Measurements from ENCODE around the gene KDM4B.

KDM4B gene

DNA sequence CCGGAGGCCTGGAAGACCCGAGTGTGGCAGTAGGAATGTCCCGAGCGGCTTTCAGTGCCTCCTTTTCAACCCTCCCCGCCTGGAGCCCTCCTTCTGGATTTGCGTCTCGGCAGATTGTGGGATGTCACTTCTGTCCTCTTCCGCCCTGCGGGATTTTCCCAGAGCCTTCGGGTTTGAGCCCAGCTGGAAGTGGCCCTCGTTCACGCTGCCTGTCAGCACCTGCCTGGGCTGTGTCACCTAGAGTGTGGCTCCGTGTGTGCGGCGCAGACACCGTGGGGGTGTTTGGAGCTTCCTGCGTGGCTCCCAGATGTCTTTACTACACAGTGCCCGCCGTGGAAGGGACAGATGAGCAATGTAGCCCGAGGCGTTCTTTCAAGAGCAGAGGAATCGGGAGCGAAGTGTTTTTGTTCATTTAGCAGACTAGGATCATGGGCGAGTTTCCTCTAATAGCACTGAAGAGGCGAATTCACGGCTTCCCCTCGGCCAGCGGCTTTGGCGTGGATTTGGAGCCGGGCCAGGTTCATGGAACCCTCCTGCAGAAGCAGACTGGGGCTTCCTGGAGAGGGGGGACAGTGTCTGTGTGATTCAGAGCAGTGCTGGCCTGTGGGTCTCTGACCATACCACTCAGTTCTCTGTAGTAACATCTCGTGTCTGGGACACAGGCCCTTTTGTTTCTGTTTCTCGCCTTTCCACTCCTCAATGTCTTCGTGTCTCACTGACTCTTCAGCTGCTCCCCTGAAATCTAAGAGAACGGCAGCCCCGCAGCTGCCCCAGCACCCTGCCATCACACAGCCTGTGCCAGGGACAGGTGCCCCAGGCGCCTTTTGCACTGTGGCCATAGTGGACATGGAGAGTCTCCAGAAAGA is 68.0 kb downstream of the KDM4B start:
- no peak for FAIRE-seq

DNA sequence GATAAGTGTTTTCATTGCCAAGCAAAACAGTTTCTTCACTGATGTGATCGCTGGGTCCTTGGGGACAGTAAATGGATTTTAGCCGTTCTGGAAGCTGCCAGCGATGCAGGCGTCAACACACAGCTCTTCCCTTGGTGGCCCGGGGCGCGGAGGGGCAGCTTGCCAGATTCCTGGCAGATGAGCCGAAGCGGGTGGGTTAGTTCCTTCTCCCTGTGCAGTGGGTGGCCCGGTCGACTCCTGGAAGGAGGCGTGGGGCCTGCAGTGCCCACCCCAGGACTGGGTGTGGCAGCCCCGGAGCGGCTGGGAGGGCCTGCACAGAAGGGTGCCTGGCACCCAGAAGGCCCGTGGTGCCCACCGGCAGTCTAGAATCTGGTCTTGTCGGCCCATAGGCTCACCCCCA is 69.0 kb downstream of the KDM4B start:
- no peak for FAIRE-seq

DNA sequence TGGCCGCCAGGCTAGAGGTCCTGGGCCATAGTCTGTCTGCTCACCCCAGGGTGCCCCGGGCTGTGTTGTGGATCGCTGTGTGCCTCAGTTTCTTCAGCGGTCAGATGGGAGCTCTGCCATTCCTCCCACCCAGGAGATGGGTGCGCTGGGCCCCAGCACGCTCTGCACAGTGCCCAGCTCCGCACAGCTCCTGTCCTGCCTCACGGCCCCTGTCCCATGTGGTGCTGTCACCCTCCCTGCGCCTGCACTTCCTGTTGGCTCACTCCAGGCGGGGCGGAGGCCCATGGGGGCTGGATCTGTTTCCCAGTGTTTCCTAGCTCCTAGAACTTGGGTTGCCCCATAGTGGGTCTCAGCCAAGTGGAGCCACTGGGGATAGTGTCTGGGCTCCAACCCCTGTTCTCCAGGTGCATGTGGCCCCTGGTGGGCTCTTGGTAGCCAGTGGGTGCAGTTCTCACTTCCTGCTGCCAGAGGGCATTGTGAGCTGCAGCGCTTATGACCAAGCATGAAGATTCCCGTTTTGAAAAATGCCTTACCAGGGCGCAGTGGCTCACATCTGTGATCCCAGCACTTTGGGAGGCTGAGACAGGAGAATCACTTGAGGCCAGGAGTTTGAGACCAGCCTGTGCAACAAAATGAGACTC is 69.8 kb downstream of the KDM4B start:
- FAIRE-seq: no peak

DNA sequence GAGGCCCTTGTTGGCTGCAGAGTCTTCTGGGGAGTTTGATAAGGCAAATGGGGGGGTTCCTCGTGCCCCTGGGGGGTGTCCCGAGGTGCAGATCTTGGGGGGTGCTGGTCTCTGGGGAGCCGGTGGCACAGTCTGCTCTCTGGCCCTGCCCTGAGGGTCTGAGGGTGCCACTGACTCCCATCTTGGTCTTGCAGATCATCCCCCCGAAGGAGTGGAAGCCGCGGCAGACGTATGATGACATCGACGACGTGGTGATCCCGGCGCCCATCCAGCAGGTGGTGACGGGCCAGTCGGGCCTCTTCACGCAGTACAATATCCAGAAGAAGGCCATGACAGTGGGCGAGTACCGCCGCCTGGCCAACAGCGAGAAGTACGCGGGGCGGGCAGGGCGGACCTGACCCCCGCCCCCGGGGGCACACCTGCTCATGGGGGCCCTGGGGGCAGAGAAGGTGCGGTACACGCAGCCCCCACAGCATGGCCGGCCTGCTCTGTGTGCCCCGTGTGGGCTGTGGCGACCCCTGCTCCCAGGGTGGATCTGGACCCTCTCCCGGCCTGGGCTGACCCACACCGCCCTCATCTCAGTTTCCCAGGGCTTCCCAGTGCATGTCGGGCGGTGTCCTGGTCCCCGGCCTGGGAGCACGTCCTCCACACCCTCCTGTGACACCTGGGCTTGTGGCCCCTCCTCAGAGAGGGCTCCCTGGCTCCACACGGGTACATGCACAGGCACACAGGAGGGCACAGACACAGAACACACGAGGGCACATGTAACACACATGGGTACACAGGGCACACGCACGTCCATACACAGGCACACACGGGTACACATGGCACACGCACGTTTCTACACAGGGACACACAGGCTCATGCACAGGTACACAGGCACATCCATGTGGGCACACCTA is 71.0 kb downstream of the KDM4B start:
- no peak for FAIRE-seq

DNA sequence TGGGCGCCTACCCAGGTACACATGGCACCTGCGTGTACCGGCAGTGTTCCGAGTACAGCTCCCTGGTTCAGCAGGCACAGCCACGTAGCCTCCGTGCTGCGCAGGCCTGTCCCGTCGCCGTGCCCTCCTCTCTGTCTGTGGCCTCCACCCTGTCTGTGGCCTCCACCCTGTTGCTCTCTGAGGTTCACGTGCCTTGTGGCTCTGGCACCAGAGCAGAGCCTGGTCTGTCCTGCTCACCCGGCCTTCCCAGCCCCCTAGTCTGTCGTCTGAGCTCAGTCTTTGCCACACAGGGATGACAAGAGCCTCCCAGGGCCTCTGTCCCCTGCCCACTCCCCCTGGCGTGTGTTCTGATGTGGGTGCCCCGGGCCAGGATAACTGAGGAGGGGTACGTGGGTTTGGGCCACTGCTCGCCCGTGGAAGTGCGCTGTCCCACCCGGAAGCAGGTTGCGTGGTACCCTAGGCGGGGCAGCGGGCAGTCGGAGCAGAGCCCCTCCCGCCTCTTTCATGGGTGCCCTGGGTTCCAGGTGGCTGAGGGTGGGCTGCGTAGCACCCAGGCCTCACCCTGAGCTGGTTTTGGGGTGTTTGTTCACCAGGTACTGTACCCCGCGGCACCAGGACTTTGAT is 71.7 kb downstream of the KDM4B start:
- no peak for FAIRE-seq

DNA sequence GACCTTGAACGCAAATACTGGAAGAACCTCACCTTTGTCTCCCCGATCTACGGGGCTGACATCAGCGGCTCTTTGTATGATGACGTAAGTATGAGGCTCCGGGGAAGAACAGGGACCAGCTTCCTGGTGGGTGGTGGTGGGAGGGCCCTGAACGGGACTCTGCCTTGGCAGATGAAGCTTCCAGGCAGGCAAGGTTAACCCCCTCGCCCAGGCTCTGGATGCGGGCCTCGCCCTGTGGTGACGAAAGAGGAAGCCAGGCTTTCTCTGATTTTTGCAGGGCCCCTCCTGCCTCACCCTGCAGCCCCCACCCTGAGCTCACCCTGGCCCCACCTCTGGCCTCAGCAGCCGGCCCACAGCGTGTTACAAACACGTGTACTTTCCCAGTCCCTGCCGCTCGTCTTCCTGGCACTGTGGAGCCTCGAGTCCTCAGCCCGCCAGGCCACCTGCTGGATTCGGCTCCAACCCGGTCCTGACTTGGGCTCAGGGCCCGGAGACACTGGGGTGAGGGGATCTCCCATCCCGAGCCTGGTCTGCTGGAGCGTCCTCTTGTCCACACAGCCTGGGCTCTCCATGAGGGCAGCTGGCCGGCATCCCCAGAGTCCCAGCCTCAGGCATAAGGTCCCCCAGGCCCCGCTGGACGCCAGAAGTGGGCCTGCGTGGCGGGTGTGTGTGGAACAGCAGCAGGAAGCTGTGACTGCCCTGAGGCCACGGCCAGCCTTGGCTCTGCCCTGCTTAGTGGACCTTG is 72.4 kb downstream of the KDM4B start:
- FAIRE-seq: no peak

DNA sequence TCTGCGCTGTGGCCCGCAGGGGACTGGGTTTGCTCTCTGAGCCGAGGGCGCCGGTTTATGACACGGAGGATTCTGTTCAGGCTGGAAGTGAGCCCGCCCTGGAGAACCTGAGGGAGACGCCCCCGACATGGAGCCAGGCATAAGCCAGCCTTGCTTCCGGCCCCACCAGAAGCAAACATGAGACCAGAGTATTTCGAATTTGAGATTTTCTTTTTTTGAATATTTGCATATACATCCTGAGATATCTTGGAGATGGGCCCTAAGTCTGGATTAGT is 72.9 kb downstream of the KDM4B start:
- no peak for FAIRE-seq

DNA sequence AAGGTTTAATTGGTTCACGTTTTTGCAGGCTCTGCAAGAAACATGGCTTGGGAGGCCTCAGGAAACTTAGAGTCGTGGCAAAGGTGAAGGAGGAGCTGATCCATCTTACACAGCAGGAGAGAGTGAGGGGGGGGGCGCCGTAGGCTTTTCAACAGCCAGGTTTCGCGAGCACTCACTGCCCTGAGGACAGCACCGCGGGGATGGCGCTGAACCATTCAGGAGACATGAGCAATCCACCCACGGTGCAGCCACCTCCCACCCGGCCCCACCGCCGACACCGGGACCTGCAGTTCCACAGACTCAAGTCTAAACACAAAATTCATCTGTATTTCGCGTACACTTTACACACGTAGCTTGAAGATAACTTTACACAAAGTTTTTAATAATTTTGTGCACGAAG is 73.6 kb downstream of the KDM4B start:
- no peak for FAIRE-seq

DNA sequence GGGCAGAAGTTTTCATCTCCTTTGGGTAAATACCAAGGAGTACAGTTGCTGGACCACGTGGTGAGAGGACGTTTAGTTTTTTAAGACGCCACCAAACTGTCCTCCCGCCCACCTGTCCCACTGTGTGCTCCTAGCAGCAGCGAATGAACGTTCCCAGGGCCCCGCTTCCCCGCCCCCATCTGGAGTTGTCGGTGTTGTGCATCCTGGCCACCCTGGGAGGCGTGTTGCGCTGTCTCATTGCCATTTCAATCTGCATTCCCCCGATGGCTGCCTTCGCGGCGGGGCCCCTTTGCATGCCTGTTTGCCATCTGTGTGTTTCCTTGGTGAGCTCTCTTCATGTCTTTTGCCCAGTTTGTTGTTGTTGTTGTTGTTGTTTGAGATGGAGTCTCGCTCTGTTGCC is 76.1 kb downstream of the KDM4B start:
- FAIRE-seq: no peak

DNA sequence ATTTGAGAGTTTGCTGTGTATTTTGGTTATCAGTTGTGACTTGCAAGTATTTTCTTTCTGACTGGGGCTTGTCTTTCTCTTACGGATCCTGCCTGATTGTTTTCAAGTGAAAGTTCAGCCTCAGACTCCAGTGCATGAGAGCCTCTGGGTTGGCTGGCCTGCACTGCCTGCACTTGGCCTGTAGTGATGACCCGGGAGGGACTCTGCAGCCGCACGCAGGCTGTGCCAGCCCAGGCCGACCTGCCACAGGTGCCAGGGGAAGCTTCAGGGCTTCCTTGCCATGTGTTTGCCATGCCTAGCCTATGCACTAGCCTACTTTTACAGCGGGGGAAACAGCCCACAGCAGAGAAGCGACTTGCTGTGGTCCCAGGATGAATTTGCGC is 77.0 kb downstream of the KDM4B start:
- no peak for FAIRE-seq

DNA sequence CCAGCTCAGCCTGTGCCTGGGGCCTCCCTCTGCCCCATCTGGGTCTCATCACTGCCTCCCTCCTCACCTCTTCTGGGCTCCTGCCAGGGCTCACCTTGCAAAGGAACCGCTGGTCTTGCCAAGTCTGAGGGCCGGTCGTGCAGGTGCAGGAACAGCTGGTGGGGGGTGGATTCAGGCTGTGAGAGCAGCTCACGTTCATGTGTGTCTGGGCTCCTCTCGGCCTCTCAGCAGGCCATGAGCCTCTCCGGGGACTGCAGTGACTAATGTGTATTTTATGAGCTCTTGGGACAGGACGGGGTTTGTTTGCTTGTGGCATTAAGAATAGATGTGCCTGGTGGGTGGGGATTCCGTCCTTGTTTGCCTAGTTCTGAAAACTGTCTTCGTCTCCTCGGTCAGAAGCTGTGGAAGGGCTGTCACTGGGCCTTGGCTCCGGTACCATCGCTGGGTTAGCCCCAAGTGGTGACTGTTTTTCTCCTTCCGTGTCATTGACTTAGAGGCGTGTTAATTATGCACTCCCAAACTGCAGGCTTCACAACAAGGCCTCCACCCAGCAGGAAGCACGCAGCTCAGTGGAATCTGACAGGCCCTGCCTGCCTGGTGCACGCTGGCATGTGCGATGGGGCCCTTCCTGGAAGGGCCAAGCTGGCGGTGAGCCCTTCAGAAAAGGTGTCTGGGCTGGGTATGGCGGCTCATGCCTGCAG is 77.6 kb downstream of the KDM4B start:
- FAIRE-seq: no peak

DNA sequence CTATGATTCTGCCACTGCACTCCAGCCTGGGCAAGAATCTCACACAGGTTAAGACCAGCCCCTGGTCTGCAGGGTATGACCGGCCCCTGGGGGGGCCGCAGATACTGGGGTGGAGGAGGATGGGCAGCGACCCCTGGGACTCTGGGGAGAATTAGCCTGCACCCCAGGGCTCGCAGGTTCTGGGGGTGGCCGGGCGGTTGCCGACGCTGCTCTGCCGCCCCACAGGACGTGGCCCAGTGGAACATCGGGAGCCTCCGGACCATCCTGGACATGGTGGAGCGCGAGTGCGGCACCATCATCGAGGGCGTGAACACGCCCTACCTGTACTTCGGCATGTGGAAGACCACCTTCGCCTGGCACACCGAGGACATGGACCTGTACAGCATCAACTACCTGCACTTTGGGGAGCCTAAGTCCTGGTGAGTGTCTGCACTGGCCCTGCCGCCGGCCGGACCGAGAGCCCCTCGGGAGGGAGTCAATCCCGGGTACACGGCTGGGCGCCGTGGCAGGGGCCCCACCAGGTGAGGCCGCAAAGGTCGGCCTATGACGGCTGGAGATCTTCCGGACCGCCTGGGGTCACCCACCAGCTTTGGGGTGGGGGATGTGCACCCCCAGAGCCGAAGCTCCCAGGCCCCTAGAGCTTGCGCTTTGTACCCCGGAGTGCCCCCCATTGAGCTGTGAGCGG is 78.5 kb downstream of the KDM4B start:
- no peak for FAIRE-seq

DNA sequence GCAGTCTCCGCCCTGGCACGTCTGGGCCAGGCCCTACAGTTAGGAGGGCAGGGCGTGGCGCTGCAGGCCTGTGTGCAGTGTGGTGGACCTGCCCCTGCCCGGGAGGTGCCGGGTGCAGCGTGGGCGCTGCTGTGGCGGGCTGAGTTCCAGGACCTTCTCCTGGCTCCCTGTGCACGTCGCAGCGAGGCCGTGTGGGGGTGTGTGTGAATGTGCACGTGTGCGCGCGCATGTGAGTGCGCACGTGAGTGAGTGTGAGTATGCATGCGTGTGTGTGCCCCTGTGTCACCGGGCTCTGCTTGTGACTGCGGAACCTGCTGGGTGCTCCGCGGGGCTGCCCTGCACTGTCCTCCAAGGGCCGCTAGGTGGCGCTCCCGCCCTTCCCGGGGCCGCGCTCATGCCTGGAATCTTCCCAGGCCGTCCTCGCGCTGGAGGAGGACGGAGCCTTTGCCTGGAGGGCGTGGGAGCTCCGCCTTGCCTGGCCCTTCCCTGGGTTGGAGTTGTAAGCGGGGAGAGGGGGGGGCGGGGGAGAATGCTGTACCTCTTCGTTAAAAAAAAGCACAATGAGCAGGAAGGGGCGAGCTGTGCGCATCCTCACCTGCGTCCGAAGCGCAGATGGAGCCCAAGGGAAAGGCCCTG is 79.3 kb downstream of the KDM4B start:
- FAIRE-seq: no peak

DNA sequence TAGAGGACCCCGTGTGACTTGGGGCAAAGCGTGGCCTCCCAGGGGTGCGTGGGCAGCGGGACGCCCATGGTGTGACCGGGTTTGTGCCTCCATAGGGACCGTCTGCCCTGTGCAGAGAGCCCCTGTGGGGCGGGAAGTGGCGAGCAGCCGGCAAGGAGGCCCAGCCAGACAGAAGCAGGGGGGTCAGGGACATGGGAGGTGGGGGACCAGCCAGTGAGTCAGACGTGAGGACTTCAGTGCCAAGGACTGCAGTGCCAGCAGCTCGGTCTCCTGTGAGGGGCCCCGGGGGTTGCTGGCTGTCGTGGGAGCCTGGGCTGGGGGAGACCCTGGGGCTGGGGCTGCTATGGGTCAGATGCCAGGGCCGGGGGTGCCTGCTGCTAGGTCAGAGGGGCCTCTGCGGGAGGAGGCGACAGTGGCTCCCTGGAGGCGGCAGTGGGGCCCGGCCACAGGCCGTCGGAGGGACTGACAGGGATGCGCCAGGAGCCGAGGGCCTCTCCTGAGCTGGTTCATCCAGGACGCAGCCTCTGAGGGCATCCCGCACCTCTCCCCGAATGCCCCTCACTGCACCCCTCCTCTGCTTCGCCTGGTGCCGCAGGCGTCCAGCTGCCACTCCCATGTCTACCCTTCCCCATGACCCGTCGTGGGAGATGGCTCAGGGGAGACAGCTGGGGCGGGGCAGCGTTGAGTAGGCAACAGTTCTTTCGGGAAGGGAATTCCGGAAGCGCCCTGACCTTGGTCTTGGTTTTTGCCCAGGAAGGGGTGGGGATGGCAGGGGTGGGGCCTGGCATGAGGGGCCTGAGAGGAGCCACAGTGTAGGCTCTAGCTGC is 80.0 kb downstream of the KDM4B start:
- no peak for FAIRE-seq

DNA sequence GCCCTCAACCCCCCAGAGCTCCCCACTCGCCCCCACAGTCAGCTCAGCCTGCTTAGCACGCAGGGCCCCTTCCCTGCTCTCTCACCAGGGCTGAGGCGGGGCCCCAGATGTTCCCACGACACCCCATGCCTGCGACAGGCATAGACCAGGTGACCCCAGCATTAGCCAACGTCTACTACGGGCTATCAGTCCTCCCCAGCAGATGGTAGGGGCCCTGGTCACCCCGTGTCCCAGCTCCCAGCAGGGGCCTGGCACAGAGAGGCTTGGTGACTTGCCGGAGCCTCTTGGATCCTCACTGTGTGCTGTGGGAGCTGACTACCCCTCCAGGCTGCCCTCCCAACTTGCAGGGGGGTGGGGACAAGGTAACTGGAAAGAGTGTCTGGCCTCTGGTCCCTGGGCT is 80.6 kb downstream of the KDM4B start:
- no peak for FAIRE-seq

DNA sequence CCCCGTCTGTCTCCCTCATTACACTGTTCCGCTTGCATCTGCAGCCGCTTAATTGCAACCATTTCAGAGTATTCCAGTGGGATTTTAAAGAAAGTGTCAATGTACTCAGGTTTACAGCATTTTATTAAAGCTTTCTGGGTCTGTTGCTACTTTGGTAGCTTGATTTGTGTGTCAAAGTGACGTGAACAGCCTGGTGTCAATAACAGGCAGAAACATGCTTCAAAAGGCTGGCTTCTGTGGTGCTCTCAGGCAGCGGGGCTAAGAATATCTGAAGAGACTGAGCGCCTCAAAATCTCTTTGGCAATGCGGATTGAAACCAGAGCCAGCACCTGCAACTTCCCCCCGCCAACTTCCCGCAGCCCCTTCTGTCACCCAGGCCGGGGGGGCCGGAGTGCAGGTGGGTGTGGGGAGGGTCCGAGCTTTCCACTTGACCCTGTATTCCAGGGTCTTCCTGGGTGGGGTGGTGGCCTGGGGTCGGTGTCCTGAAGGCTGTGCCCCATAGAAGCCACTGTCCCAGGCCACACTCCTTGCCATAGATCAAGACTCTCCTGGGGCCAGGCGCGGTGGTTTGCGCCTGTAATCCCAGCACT is 81.2 kb downstream of the KDM4B start:
- no peak for FAIRE-seq

DNA sequence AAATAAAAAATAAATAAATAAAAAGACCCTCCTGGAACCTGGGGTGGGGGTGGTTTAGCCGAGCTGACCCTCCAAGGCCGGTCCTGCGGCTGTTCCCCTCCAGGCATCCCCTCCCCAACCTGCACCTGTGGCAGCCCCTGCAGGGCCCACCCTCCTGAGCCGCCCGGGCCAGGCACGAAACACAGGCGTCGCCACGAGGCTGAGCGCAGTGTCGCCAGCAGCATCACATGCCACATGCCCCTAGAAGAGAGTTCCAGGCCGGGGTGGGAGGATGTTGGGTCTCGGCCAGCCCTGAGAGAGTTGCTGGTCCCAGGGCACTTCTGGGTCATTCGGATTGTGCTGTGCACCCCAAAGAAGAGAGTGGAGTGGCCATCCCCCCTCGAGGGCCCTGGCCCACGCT is 82.0 kb downstream of the KDM4B start:
- FAIRE-seq: no peak

DNA sequence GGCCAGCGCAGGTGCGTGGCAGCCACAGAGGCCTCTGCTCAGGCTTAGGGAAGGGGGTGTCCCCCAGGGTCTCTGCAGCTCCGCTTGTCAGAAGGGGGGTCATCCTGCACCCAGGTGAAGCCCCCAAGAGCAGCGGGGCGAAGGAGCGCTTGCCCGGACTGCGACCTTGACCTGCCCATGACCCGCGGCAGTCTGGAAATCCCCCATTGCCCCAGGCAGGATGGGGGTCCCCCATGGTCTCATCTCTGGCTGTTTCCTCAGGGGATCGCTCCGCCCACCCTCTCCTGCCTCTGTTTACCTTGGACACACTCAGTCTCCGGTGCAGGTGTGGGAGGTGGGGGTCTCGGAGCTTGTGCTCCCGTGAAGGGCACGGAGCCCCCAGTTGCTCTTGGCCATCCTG is 82.7 kb downstream of the KDM4B start:
- no peak for FAIRE-seq

DNA sequence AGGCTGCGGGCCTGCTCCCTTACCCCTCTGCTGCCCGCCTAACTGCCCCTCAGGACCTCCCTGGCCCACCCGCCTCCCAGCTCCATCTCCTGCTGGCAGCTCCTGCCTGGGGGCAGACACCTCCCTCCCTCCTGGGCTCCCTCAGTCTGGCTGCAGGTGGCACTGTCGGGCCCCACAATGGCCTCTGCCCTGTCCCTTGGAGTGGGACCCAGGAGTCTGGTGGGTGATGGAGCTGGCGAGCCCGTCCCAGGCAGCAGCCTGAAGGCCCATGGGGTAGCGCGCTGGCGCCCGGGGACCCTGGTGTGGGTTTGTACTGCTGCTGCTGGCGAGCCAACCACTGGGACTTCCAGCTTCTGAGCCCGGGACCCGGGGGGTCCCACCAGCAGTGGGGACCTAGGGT is 83.6 kb downstream of the KDM4B start:
- no peak for FAIRE-seq

Measured in endometrium (tissue), 2 donors.